Adipocyte (in vitro differentiated cells): ENCODE results near the gene TMEM43.
A peak's percentile ranks its signal among the peaks of the same experiment; 100 is the strongest.

ENCODE experiments used
- DNase-seq: peaks from one replicate; pipeline ENCODE4 v3.0.0-alpha.2; 2015; ENCODE audit warnings: low read depth
- H3K27me3 ChIP-seq: replicated peaks from 2 replicates; pipeline ENCODE4 v1.7.0; 2013; ENCODE audit warnings: mild to moderate bottlenecking, low read length, moderate library complexity; ENCODE audit not compliant: control insufficient read depth, insufficient read depth
- H3K36me3 ChIP-seq: 2 replicates; pipeline ENCODE4 v1.7.0; 2013; ENCODE audit warnings: low read length, mild to moderate bottlenecking, moderate library complexity; ENCODE audit not compliant: control insufficient read depth, insufficient read depth, severe bottlenecking
- H3K4me1 ChIP-seq: 2 replicates; pipeline ENCODE4 v1.7.0; 2013; ENCODE audit warnings: mild to moderate bottlenecking, low read length, moderate library complexity; ENCODE audit not compliant: control insufficient read depth, insufficient read depth
- H3K4me3 ChIP-seq: 2 replicates; pipeline ENCODE4 v1.7.0; 2013; ENCODE audit warnings: mild to moderate bottlenecking, low read length, moderate library complexity
- H3K9ac ChIP-seq: 2 replicates; pipeline ENCODE4 v1.7.0; 2013; ENCODE audit warnings: mild to moderate bottlenecking, low read length, moderate library complexity
- H3K9me3 ChIP-seq: 2 replicates; pipeline ENCODE4 v1.7.0; 2013; ENCODE audit warnings: mild to moderate bottlenecking, low read length, moderate library complexity; ENCODE audit not compliant: control insufficient read depth

The TMEM43 gene

DNA sequence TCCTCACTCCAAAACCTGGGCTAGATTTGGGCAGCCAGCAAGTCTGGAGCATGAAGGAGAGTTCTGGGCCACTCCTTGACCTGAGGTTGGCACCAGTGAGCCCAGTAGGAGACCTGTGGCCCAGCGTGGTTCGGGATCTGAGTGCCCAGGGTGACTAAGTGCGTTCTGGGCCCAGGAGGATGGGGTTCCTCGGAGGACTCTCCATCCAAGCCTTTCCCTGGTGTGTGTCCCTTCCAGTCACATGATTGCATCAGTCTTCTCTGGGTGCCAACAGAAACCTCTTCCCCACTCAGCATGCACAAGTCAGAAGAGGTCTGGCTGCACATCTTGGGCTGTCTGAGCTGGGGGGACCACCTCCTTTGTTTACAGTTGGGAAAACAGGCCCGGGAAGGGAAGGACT, 14.9 kb downstream of the TMEM43 start:
- H3K27me3 ChIP-seq = no peaks in the 10 kb centered on the region
- DNase-seq = no peak
- peaks cover 72% of the 10 kb centered on the region for H3K4me1 ChIP-seq
- H3K36me3 ChIP-seq = peaks cover 63% of the 10 kb centered on the region
- no peak overlapping the region for H3K4me3 ChIP-seq
- peak overlapping the region; percentile 48 for H3K9ac ChIP-seq
- no peaks in the 10 kb centered on the region for H3K9me3 ChIP-seq

DNA sequence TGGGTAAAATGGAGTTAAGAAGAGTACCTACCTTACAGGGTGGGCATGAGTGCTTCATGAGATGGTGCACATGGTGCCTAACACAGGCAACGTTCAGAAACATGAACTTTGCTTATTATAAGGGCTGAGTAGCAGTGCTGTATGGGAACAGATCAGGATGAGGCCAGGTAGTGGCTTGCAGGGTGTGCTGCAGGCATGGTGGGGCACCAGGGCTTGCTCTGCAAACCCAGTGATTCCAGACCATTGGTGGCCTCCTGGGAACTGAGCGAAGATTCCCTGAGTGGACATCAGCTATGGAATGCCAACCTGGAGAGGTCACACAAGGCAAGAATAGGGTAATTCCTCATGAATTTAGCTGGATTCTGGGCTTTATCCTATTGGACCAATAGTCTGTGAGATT, 15.8 kb downstream of the TMEM43 start:
- no peaks in the 10 kb centered on the region for H3K9me3 ChIP-seq
- H3K4me1 ChIP-seq = peaks cover 81% of the 10 kb centered on the region
- peaks cover 54% of the 10 kb centered on the region for H3K36me3 ChIP-seq
- no peak overlapping the region for H3K9ac ChIP-seq
- H3K4me3 ChIP-seq = no peak overlapping the region
- no peak for DNase-seq
- no peaks in the 10 kb centered on the region for H3K27me3 ChIP-seq

DNA sequence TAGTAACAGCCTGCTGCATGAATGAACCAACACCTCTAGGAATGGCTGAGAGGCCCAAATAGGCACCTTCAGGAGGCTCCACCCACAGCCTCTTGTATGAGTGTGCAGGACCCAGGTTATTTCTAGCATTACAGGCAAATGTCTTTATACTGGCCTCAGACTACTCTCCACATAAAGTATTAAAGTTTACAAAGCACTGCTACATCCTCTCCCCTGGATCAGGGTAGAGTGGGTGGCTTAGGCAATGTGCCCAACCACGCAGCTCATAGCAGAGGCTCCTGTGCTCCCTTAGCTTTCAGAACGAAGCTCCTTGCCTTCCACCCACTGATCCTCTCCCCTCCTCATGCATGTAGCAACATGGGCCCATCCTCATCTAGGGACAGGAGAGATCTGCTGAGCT, 16.3 kb downstream of the TMEM43 start:
- peaks cover 84% of the 10 kb centered on the region for H3K4me1 ChIP-seq
- peaks cover 53% of the 10 kb centered on the region for H3K36me3 ChIP-seq
- no peak for DNase-seq

DNA sequence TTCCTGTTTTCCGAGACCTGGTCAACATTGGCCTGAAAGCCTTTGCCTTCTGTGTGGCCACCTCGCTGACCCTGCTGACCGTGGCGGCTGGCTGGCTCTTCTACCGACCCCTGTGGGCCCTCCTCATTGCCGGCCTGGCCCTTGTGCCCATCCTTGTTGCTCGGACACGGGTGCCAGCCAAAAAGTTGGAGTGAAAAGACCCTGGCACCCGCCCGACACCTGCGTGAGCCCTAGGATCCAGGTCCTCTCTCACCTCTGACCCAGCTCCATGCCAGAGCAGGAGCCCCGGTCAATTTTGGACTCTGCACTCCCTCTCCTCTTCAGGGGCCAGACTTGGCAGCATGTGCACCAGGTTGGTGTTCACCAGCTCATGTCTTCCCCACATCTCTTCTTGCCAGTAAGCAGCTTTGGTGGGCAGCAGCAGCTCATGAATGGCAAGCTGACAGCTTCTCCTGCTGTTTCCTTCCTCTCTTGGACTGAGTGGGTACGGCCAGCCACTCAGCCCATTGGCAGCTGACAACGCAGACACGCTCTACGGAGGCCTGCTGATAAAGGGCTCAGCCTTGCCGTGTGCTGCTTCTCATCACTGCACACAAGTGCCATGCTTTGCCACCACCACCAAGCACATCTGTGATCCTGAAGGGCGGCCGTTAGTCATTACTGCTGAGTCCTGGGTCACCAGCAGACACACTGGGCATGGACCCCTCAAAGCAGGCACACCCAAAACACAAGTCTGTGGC, 16.9 kb downstream of the TMEM43 start:
- Histone ChIP-seq H3K36me3 (peaks cover 56% of the 10 kb centered on the region), H3K4me1 (peaks cover 83% of the 10 kb centered on the region)
- DNase-seq = no peak

More for the DNA sequence above, 16.3 kb downstream of the TMEM43 start:
- no peak overlapping the region for H3K9ac ChIP-seq
- H3K27me3 ChIP-seq = no peaks in the 10 kb centered on the region
- H3K4me3 ChIP-seq = no peak overlapping the region
- H3K9me3 ChIP-seq = no peaks in the 10 kb centered on the region

DNA sequence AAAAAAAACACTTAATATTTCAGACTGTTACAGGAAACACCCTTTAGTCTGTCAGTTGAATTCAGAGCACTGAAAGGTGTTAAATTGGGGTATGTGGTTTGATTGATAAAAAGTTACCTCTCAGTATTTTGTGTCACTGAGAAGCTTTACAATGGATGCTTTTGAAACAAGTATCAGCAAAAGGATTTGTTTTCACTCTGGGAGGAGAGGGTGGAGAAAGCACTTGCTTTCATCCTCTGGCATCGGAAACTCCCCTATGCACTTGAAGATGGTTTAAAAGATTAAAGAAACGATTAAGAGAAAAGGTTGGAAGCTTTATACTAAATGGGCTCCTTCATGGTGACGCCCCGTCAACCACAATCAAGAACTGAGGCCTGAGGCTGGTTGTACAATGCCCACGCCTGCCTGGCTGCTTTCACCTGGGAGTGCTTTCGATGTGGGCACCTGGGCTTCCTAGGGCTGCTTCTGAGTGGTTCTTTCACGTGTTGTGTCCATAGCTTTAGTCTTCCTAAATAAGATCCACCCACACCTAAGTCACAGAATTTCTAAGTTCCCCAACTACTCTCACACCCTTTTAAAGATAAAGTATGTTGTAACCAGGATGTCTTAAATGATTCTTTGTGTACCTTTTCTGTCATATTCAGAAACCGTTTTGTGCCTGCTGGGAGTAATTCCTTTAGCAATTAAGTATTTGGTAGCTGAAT, 17.9 kb downstream of the TMEM43 start:
- Histone ChIP-seq H3K4me1 (peaks cover 74% of the 10 kb centered on the region), H3K36me3 (peaks cover 62% of the 10 kb centered on the region), H3K9ac (peak overlapping the region; percentile 64), H3K4me3 (peak overlapping the region; percentile 32), H3K9me3 (no peaks in the 10 kb centered on the region), H3K27me3 (no peaks in the 10 kb centered on the region)
- peak; percentile 15 for DNase-seq

More for the DNA sequence above, 16.9 kb downstream of the TMEM43 start:
- peak overlapping the region; percentile 64 for H3K9ac ChIP-seq
- H3K9me3 ChIP-seq = no peaks in the 10 kb centered on the region
- H3K27me3 ChIP-seq = no peaks in the 10 kb centered on the region
- no peak overlapping the region for H3K4me3 ChIP-seq

DNA sequence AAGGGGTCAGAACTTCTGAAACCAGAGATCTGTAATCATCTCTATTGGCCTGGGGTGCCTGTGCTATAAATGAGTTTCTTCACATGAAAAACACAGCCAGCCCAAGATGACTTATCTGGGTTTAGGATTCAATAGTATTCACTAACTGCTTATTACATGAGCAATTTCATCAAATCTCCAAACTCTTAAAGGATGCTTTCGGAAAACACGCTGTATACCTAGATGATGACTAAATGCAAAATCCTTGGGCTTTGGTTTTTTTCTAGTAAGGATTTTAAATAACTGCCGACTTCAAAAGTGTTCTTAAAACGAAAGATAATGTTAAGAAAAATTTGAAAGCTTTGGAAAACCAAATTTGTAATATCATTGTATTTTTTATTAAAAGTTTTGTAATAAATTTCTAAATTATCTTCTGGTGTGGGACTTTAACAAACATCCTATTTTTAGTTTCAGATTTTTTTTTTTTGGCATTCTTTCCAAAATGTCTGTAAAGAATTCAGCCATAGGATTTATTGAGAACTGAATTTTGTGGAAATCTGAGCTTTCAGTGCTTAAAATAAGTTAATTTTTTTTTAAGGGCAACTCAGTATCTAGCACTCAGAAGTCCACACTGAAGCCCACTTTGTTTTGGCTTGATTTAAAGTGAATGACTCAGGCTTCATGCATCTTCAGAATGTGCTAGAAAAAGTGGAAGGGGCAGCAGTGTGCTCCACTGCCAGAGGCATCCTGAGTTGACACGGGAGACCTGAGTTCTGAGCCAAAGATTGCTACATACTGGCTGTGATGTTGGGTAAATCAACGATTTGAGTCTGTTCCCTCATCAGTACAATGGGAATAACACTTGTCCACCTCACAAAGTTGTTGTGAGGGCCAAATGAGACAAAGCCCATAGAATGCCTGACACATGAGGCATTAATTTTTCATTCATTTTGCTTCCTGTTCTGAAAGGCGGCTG, 18.7 kb downstream of the TMEM43 start:
- no peaks in the 10 kb centered on the region for H3K27me3 ChIP-seq
- H3K9ac ChIP-seq = peak overlapping the region; percentile 84
- peak overlapping the region; percentile 12 for H3K4me3 ChIP-seq
- peaks cover 74% of the 10 kb centered on the region for H3K4me1 ChIP-seq
- peaks cover 61% of the 10 kb centered on the region for H3K36me3 ChIP-seq
- no peaks in the 10 kb centered on the region for H3K9me3 ChIP-seq
- DNase-seq = peak; percentile 97

DNA sequence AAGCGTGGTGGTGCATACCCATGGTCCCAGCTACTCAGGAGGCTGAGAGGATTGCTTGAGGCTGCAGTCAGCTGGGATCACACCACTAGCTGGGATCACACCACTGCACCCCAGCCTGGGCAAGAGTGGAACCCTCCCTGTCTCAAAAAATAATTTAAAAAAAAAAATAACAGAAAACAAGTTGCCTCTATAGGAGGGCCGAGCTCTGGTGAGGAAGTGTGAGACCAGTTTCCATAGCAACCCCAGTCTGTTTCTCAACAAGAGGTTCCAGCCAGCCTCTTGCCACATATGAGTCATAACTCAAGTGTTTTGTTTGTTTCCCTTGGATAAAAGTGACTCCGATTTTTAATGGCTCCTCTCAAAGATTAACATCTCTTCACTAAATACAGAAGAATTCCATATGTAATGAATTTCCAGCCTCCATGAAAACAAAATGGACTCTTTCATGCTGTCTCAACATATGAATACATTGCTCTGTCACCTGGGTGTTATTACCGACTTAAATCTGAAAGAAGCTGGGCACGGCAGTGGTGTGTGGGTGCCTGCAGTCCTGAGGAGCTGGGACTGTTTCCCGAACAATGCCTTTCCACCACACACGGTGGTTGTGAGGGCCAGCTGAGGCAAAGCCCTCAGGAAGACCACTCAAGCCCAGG, 19.7 kb downstream of the TMEM43 start:
- Histone ChIP-seq H3K9ac (peak overlapping the region; percentile 84), H3K9me3 (no peaks in the 10 kb centered on the region), H3K4me1 (peaks cover 65% of the 10 kb centered on the region), H3K36me3 (peaks cover 55% of the 10 kb centered on the region), H3K27me3 (no peaks in the 10 kb centered on the region), H3K4me3 (peak overlapping the region; percentile 74)
- DNase-seq = peak; percentile 99

DNA sequence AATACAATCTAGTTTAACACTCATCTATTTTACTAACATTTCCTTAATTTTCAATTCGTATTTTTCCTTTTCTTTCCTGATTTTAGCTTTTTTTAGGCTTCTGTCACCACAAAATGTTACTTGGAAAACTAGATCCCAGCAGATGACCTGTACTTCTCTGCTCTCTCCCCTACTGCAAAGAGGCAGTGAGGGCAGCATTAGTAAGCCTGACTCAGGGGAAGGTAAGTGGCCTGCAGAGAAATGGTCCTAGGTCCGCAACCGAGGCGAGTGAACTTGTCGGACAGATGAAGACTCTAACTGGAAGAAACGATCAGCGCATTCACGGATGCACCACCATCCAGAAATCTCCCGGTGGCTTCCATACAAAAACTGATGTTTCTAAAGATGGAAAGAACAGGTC, 20.4 kb downstream of the TMEM43 start:
- Histone ChIP-seq H3K9me3 (no peaks in the 10 kb centered on the region), H3K36me3 (peaks cover 54% of the 10 kb centered on the region), H3K4me3 (peak overlapping the region; percentile 74), H3K27me3 (no peaks in the 10 kb centered on the region), H3K9ac (peak overlapping the region; percentile 84), H3K4me1 (peaks cover 58% of the 10 kb centered on the region)
- DNase-seq = peak; percentile 42

DNA sequence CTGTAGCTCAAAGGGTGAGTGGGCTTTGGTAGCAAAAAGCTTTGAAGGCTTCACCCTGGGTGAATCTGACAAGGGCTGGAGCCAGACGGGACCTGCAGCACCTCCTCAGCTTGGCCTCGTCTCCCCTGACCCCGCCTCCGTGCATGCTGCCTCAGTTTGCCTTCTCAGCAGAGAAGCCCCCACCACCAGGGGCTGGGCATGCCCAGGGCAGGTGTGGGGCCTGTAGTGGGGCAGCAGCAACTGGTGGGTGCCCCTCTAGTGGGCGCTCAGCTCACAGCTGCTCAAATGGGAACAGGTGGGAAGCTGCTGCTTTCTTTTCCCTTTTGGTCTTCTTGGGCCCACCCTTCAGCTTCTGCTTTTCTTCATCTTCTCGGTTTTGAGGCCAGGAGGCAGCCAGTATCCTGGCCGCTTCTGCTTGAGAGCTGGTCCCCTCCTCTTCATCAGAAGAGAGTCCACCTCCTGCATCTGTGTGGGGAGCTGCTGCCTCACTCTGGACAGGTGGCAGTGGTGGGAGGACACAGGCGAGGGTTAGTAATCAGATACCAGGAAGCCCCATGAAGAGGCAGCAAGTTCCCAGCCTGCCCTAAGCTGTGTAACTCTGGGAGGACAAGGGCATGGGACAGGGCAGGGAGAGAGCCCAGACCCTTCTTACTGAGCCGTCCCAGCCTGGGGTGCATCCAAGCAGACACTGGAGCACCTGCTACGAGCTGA, 21.0 kb downstream of the TMEM43 start:
- Histone ChIP-seq H3K9me3 (no peaks in the 10 kb centered on the region), H3K36me3 (peaks cover 50% of the 10 kb centered on the region), H3K4me3 (peak overlapping the region; percentile 74), H3K4me1 (peaks cover 52% of the 10 kb centered on the region), H3K9ac (peak overlapping the region; percentile 84), H3K27me3 (no peaks in the 10 kb centered on the region)
- no peak for DNase-seq

DNA sequence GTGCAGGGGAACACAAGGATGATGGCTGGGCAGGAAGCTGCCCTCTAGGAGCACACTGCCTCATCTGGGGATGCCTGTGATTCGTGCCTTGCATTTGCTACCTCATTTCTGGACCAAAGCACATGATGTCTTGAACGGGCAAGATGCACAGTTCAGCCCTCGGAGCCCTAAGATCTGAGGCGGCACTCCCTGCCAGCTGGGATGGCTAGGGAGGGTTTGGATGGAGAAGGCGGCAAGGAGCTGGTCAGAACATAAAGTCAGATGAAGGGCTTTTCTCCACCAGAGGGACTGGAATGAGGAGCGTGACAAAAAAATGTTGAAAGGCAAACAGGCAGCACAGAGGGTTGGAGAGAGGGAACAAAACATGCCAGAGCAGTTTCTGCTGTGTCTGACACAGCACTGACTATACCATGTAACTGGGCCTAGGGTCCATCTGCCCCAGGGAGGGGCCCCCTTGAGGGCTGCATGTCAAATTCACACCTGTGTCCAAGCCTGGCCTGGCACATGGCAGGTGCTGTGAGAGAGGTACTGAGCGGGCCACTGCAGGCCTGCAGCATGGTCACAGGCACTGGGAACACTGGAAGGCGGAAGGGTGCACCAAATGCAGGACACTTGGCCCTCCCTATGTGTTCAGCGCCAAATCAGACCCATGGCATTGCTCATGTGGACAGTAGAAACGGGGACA, 21.7 kb downstream of the TMEM43 start:
- Histone ChIP-seq H3K9ac (peak overlapping the region; percentile 84), H3K4me1 (peaks cover 47% of the 10 kb centered on the region), H3K4me3 (no peak overlapping the region), H3K9me3 (no peaks in the 10 kb centered on the region), H3K27me3 (no peaks in the 10 kb centered on the region), H3K36me3 (peaks cover 47% of the 10 kb centered on the region)
- no peak for DNase-seq
